ENCODE data around the gene DCST2. TPM values are rescaled to one million over a fixed set of nuclear protein-coding genes. Genes with fewer than 3 reads are reported as not detected.

The DCST2 gene
- total and polyA plus RNA-seq, 9 of the 15 experiments (the other 6 are each of a cell fraction or from before 2014, with no cell fraction given), result 0.09 to 0.49 (median 0.11) TPM; not detected in 3

GRCh38 chr1:155050560-155051341 is 17.2 kb upstream of the DCST2 start, which contains the start of gene ADAM15 (continued):
- TF ChIP-seq, protein P1, sequence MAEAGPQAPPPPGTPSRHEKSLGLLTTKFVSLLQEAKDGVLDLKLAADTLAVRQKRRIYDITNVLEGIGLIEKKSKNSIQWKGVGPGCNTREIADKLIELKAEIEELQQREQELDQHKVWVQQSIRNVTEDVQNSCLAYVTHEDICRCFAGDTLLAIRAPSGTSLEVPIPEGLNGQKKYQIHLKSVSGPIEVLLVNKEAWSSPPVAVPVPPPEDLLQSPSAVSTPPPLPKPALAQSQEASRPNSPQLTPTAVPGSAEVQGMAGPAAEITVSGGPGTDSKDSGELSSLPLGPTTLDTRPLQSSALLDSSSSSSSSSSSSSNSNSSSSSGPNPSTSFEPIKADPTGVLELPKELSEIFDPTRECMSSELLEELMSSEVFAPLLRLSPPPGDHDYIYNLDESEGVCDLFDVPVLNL (CRISPR knock-in tag; IDR thresholded peaks at IDR 0.05; ENCODE audit: low read depth), result peak; percentile 89
- no peak for TF ChIP-seq JUN (IDR thresholded peaks at IDR 0.05; ENCODE audit: borderline replicate concordance, low read depth, low read length)
- peak; percentile 75; the same call in 1 of the 2 replicates for TF ChIP-seq JUN (CRISPR knock-in tag; IDR thresholded peaks at IDR 0.05; ENCODE audit: borderline replicate concordance)

GRCh38 chr1:155049651-155050559 is 16.3 kb upstream of the DCST2 start:
- FAIRE-seq (peak; percentile 32), ATAC-seq (no peak), DNase-seq (ENCODE audit: extremely low read depth in 1 of 4, low spot score in 3 of 4) (no peak)
- intact Hi-C loops (cut with micrococcal nuclease) (loop anchor here (5.0 kb wide), 2 partner anchors 32 to 48 kb away; partner anchors contain the start of gene ZBTB7B), in situ Hi-C loops (cut with MboI) (no loop called here)
- H3K4me2 ChIP-seq (ENCODE audit: insufficient read depth, low read length), result peak overlapping the region; percentile 99
- peak overlapping the region; percentile 95 for H2AFZ ChIP-seq (ENCODE audit: low read depth, low read length)
- peaks cover 4% of the 10 kb centered on the region for H3K9me1 ChIP-seq (ENCODE audit: control insufficient read depth, insufficient read depth, low read length)
- ChIA-PET POLR2A (interaction anchor here (0.6 kb wide), 2 partner anchors 14 to 23 kb away, joined by 3 to 4 read pairs; no protein-coding TSS in a partner anchor), CTCF (ENCODE audit: low intra/inter-chr PET ratio) (interaction anchor here (0.6 to 1.4 kb wide), 3 partner anchors 34 to 88 kb away, joined by 3 to 4 read pairs (median 3); partner anchors contain the start of gene PYGO2)
- TSS peak; percentile 86 for BruUV-seq (replicated peaks)
- no peaks in the 10 kb centered on the region for H3K27me3 ChIP-seq (ENCODE audit: control insufficient read depth in 2 of 2, insufficient read depth in 2 of 2, low read length in 2 of 2)
- peaks cover 14% of the 10 kb centered on the region; the same call in 1 of the 3 replicates for H3K36me3 ChIP-seq (ENCODE audit: control insufficient read depth, insufficient read depth, low read length)
- H3K4me1 ChIP-seq (replicated peaks in 1 of 2; ENCODE audit: control insufficient read depth in 2 of 2, insufficient read depth in 2 of 2, low read length in 2 of 2), result peaks cover 29 to 51% of the 10 kb centered on the region in 2 experiments
- peaks cover 6% of the 10 kb centered on the region; the same call in 1 of the 2 replicates for H4K20me1 ChIP-seq (replicated peaks; ENCODE audit: control insufficient read depth, insufficient read depth, low read length)
- peak overlapping the region; percentile 90 to 96 for H3K9ac ChIP-seq (ENCODE audit: insufficient read depth in 1 of 2, low read depth in 2 of 2, low read length in 2 of 2)
- peak overlapping the region; percentile 80 for H3K4me3 ChIP-seq
- peaks cover 19% of the 10 kb centered on the region for H3K79me2 ChIP-seq (ENCODE audit: control insufficient read depth, insufficient read depth, low read length)
- H3K27ac ChIP-seq (ENCODE audit: extremely low read depth, low read depth, low read length), result peak overlapping the region; percentile 83
- H3K9me3 ChIP-seq (replicated peaks; ENCODE audit: control insufficient read depth, insufficient read depth, low read depth, low read length), result no peaks in the 10 kb centered on the region
- 17% methylated on average over 9 of the region's 10 CpGs for WGBS (ENCODE audit: insufficient coverage, low coverage, missing lambda C conversion rate)
- TF ChIP-seq CREB1 (IDR thresholded peaks at IDR 0.05), result no peak
- no peak for TF ChIP-seq CREB1 (CRISPR knock-in tag; IDR thresholded peaks at IDR 0.05)
- no peak for TF ChIP-seq NFE2 (IDR thresholded peaks at IDR 0.05; ENCODE audit: low read depth)
- no peak for TF ChIP-seq MTA2 (IDR thresholded peaks at IDR 0.05; ENCODE audit: low read depth)
- TF ChIP-seq KLF16 (IDR thresholded peaks at IDR 0.05), result no peak
- TF ChIP-seq KDM2B (CRISPR knock-in tag; IDR thresholded peaks at IDR 0.05), result no peak
- TF ChIP-seq TEAD4 (IDR thresholded peaks at IDR 0.05; ENCODE audit: low read length), result no peak
- TF ChIP-seq TEAD4 (CRISPR knock-in tag; IDR thresholded peaks at IDR 0.05; ENCODE audit: borderline replicate concordance), result no peak
- TF ChIP-seq ZNF77 (CRISPR knock-in tag; IDR thresholded peaks at IDR 0.05), result no peak
- no peak for TF ChIP-seq C11orf30 (IDR thresholded peaks at IDR 0.05; ENCODE audit: low read depth)
- TF ChIP-seq ZBTB12 (CRISPR knock-in tag; IDR thresholded peaks at IDR 0.05), result no peak
- no peak for TF ChIP-seq NBN (IDR thresholded peaks at IDR 0.05; ENCODE audit: low read depth)
- no peak for TF ChIP-seq NFE2L1 (tag; IDR thresholded peaks at IDR 0.05; ENCODE audit: borderline replicate concordance, low read depth)
- TF ChIP-seq EHMT2 (IDR thresholded peaks at IDR 0.05), result no peak

Measured in K562 (cell line).